RCC 7860 (cell line): ENCODE data around the gene MZF1.

Experiments
- DNase-seq: peaks from one replicate; pipeline ENCODE4 v3.0.0-alpha.2; 2015; ENCODE audit warnings: low spot score
- FAIRE-seq: peaks from 2 replicates; lab custom pipeline; 2012; peaks lifted over from hg19 to GRCh38; lab: Jason Lieb, UNC

Gene MZF1

GRCh38 chr19:58515259-58515658 is 57.9 kb downstream of the MZF1 start:
- DNase-seq (no peak), FAIRE-seq (no peak)

- FAIRE-seq (no peak), DNase-seq (no peak)
Observed at GRCh38 chr19:58514564-58515022, 58.5 kb downstream of the MZF1 start.

DNA sequence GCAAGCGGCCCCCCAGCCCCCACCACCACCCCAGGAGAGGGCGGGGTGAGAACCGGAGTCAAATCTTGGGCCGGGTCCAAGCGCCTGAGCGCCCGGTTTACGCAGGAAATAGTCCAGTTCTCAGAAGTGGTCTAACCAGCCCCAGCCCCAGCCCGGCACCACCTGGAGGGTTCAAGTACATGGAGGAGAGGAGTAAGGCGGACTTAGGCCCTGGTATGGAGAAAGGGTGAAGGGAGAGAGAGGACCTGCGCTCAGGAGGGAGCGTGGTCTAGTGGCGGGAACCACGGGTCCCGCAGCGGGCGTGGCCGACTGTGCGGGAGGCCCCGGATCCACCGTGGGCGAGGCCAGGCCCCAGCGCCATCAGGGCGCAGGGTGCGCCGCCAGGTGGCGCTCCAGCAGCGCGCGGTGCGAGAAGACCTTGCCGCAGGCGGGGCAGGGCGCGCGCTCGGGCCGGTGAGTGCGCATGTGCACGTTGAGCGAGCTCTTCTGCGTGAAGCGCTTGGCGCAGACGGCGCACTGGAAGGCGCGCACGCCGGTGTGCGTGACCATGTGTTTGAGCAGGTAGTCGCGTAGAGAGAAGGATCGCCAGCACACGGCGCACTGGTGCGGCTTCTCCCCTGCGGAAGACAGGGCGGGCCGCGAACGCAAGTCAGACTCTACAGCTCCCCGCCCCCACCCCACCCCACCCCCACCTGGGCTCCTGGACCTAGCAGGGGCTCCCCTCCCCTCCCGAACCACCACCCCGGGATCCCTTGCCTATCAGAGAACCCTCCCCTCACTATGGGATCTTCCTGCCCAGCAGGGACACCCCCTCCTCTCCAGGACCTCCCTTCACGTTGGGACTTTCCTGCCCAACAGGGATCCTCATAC is 59.2 kb downstream of the MZF1 start:
- DNase-seq: no peak
- no peak for FAIRE-seq

- FAIRE-seq (no peak), DNase-seq (no peak)
Observed at GRCh38 chr19:58513213-58513693, 59.9 kb downstream of the MZF1 start.
